Esophagus squamous epithelium (tissue), 4 donors: ENCODE data around the gene CST9.

Experiments
- POLR2A ChIP-seq, 4 donors: fragments of 450-650 bp; IDR thresholded peaks; one replicate each; pipeline ENCODE4 v1.6.1; 2017; ENCODE audit warnings: antibody characterized with exemption in 4 of 4, mild to moderate bottlenecking in 4 of 4, moderate library complexity in 3 of 4
- TF ChIP-seq, protein P1 (sequence below), 6 experiments: fragments of 450-650 bp in 4 of 6; fragments of 200-600 bp in 2 of 6; sonication (generic) in 2 of 6; IDR thresholded peaks; one replicate each; pipeline ENCODE4 v1.5.1; 2016 to 2019; ENCODE audit warnings: antibody characterized with exemption in 6 of 6, mild to moderate bottlenecking in 4 of 6, moderate library complexity in 4 of 6

DNA sequence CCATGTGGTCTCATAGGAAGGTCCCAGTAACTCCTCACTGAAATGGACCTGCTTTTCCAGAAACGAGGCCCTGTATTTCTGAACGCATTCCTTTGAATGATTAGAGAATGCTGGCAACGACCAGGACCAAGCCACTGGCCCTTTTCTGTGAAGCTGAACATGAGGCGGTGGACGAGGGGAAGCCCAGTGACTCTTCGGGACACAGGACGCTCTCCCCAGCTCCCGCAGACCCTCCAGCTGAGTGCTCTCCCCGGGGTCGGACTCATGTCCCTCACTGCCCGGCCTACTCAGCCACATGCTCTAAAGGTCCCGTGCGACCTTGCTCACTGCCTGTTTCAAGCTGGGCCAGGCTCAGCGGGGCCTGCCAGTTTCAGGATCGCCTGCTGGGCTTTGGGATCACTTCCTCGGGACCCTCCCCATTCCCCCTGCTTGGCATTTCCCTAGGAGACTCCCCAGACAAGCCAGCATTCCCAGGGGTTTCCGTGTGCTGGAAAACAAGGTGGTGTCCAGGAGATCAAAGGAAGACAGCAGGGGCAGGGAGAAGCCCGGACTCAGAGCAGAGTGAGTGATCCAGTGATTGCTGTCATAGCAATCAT is 2.6 kb upstream of the CST9 start:
- TF ChIP-seq, protein P1, sequence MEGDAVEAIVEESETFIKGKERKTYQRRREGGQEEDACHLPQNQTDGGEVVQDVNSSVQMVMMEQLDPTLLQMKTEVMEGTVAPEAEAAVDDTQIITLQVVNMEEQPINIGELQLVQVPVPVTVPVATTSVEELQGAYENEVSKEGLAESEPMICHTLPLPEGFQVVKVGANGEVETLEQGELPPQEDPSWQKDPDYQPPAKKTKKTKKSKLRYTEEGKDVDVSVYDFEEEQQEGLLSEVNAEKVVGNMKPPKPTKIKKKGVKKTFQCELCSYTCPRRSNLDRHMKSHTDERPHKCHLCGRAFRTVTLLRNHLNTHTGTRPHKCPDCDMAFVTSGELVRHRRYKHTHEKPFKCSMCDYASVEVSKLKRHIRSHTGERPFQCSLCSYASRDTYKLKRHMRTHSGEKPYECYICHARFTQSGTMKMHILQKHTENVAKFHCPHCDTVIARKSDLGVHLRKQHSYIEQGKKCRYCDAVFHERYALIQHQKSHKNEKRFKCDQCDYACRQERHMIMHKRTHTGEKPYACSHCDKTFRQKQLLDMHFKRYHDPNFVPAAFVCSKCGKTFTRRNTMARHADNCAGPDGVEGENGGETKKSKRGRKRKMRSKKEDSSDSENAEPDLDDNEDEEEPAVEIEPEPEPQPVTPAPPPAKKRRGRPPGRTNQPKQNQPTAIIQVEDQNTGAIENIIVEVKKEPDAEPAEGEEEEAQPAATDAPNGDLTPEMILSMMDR (IDR thresholded peaks at IDR 0.05) = no peak
- TF ChIP-seq POLR2A (IDR thresholded peaks at IDR 0.05) = no peak
